A204.1 (cell line): ENCODE measurements around the gene RAP1GAP2.
"Not testable (repeated sequence)": the region's sequence is repeated elsewhere in the genome, so short reads cannot be mapped to it uniquely, and the experiment has no call there.

ENCODE experiments used
- FAIRE-seq: peaks from 2 replicates; lab custom pipeline; 2012; peaks lifted over from hg19 to GRCh38; lab: Jason Lieb, UNC

The RAP1GAP2 gene

GRCh38 chr17:3049705-3050295, 253.6 kb downstream of the RAP1GAP2 start:
- FAIRE-seq = no peak

GRCh38 chr17:3054868-3055267, 258.6 kb downstream of the RAP1GAP2 start:
- not testable (repeated sequence) for FAIRE-seq

- not testable (repeated sequence) for FAIRE-seq
Observed at GRCh38 chr17:3062824-3063377, 266.7 kb downstream of the RAP1GAP2 start.

GRCh38 chr17:3063507-3063906, 267.3 kb downstream of the RAP1GAP2 start, which contains the start of gene OR1D5:
TSS of gene OR1D5 (minus strand) at chr17:3063607. CDS start at chr17:3063607, 0 bp downstream.
- peak; percentile 84 for FAIRE-seq

- not testable (repeated sequence) for FAIRE-seq
Observed at GRCh38 chr17:3065192-3065591, 269.0 kb downstream of the RAP1GAP2 start.

- FAIRE-seq = not testable (repeated sequence)
Observed at GRCh38 chr17:3073850-3074249, 277.6 kb downstream of the RAP1GAP2 start.
